ENCODE results near the gene CHST8. TPM values are rescaled to one million over a fixed set of nuclear protein-coding genes. Genes with fewer than 3 reads are reported as not detected.

The CHST8 gene
- total RNA-seq, 1 donor from 2014 or later, result 0.35 TPM

DNA sequence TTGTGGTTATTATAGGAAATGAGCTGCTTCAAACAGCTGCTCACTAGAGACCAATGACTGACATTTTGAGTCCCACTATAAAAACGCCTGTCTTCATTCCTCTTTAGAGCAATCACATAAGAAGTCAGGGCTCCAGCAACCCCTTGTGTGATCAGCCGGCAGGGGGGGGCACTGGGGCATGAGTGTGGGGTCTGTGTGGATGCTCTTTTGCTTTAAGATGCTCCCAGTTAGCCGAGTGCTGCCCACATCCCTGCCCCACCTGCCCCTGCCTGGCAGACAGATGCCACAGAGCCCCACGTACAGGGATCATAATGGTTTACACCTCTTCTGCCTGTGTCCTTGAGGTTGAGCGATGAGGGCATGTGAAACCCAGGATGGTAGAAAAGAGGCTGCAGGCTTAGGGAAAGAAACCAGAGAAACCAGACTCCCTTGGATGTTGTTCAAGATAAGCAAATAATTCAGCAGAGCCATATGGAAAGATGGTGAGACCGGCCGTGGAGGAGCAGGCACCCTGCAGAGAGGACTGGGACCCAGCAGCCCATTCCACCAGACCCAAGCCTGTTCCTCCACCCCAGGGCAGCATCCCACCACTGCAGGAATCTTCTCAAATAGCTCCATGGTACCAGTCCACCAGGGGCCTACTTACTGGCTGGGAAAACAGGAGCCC lies 55.4 kb downstream of the CHST8 start:
- H3K27me3 Mint-ChIP-seq (ENCODE audit: unreplicated experiment), result no peaks in the 10 kb centered on the region
- no peaks in the 10 kb centered on the region for H3K36me3 Mint-ChIP-seq (ENCODE audit: unreplicated experiment)
- no peaks in the 10 kb centered on the region for H3K9me3 Mint-ChIP-seq (ENCODE audit: unreplicated experiment)
- no peak overlapping the region for H3K27ac Mint-ChIP-seq (ENCODE audit: unreplicated experiment)
- no peak overlapping the region for H3K4me3 Mint-ChIP-seq (ENCODE audit: unreplicated experiment)
- TF ChIP-seq, protein P1, sequence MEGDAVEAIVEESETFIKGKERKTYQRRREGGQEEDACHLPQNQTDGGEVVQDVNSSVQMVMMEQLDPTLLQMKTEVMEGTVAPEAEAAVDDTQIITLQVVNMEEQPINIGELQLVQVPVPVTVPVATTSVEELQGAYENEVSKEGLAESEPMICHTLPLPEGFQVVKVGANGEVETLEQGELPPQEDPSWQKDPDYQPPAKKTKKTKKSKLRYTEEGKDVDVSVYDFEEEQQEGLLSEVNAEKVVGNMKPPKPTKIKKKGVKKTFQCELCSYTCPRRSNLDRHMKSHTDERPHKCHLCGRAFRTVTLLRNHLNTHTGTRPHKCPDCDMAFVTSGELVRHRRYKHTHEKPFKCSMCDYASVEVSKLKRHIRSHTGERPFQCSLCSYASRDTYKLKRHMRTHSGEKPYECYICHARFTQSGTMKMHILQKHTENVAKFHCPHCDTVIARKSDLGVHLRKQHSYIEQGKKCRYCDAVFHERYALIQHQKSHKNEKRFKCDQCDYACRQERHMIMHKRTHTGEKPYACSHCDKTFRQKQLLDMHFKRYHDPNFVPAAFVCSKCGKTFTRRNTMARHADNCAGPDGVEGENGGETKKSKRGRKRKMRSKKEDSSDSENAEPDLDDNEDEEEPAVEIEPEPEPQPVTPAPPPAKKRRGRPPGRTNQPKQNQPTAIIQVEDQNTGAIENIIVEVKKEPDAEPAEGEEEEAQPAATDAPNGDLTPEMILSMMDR (IDR thresholded peaks at IDR 0.05), result no peak
- DNase-seq (ENCODE audit: extremely low spot score, unreplicated experiment), result peak; percentile 59
- no peaks in the 10 kb centered on the region for H3K4me1 Mint-ChIP-seq (ENCODE audit: unreplicated experiment)

DNA sequence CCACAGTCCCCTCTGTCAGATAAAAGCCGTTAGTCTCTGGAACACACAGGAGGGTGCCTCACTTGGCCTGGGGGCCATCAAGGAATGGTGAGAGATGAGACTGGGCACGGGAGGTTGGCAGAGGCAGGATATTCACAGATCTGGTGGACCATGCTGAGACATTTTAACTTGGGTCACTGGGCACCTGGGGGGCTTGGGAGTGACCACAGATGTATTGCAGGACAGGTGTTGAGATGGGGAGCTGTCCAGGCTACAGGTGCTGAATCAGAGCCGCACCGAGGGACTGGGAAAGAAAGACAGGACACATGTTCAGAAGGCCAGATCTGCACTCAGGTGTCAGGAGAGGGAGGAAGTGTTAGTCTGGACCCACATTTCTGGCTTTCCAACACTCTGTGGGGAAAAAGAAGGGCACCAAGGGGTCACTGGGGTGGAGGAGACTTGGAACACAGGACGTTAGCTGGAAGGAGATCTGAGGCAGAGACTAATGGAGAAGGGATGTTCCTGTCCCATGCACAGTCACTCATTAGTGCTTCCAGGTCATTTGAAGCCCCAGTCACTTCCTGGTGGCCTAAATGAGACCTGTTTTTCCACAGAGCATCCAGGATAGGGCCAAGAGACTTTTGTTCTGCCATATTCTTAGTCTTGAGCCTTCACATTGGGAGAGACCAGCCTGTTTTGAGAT lies 56.1 kb downstream of the CHST8 start:
- DNase-seq (ENCODE audit: extremely low spot score, unreplicated experiment), result no peak
- H3K27ac Mint-ChIP-seq (ENCODE audit: unreplicated experiment), result no peak overlapping the region
- no peaks in the 10 kb centered on the region for H3K27me3 Mint-ChIP-seq (ENCODE audit: unreplicated experiment)
- no peaks in the 10 kb centered on the region for H3K36me3 Mint-ChIP-seq (ENCODE audit: unreplicated experiment)
- H3K9me3 Mint-ChIP-seq (ENCODE audit: unreplicated experiment), result no peaks in the 10 kb centered on the region
- no peak overlapping the region for H3K4me3 Mint-ChIP-seq (ENCODE audit: unreplicated experiment)
- TF ChIP-seq, protein P1 (IDR thresholded peaks at IDR 0.05), result no peak
- no peaks in the 10 kb centered on the region for H3K4me1 Mint-ChIP-seq (ENCODE audit: unreplicated experiment)

DNA sequence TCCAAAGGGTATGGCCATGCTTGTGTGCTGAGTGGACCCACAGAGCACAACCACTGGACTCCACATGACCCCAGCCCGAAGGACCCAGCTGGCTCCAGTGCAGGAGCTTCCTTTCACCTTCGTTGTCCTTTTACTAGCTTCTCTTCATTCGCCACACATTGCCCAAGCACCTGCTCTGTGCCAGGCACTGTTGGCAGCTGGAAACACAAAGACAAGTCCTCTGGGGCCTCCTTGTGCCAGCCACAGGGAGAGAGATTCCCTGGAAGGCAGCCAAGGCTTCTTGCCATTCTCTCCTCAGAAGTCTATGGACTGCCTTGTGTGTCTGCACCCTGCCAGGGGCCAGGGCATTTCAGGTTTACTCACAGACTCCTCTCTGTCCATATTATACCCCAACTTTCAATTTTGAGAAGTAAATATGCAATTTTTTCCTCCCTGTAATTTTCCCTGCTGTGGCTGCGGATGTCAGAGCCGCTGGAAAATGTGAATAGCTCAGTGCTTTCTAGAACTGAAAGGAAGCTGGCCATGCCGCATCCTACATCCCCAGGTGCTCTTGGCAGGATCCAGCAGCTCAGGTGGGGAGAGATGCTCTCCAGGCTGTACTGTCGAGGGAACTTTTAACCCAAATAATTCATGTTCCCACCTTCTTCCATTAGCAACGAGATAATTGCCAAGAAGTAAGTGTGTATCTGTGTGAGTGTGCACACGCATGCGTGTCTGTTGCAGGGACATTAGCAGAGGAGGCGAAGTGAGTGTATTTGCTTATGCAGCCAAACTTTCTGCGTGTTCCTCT lies 57.2 kb downstream of the CHST8 start:
- H3K9me3 Mint-ChIP-seq (ENCODE audit: unreplicated experiment), result no peaks in the 10 kb centered on the region
- no peaks in the 10 kb centered on the region for H3K36me3 Mint-ChIP-seq (ENCODE audit: unreplicated experiment)
- no peak for DNase-seq (ENCODE audit: extremely low spot score, unreplicated experiment)
- TF ChIP-seq, protein P1 (IDR thresholded peaks at IDR 0.05), result no peak
- no peak overlapping the region for H3K27ac Mint-ChIP-seq (ENCODE audit: unreplicated experiment)
- no peaks in the 10 kb centered on the region for H3K4me1 Mint-ChIP-seq (ENCODE audit: unreplicated experiment)
- no peak overlapping the region for H3K4me3 Mint-ChIP-seq (ENCODE audit: unreplicated experiment)
- H3K27me3 Mint-ChIP-seq (ENCODE audit: unreplicated experiment), result no peaks in the 10 kb centered on the region

DNA sequence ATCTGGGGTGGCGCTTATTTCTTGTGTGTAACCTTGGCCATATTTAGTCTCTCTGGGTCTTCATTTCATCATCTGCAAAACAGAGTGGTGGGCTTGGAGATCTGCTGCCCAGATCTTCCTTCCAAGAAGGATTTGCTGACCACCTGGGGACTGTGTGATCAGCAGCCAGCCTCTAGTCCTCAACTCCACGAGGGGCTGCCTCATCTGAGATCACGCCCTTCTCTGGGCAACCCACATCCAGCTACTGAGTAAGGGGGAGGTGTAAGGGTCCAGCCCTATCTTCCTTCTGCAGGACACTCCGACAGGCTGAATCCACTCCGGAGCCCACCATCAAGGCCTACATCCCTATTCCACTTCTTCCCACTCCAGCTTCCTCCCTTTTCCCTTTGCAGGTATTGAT lies 57.9 kb downstream of the CHST8 start:
- TF ChIP-seq, protein P1 (IDR thresholded peaks at IDR 0.05), result no peak
- Mint-ChIP-seq H3K27ac (ENCODE audit: unreplicated experiment) (no peak overlapping the region), H3K4me3 (ENCODE audit: unreplicated experiment) (no peak overlapping the region), H3K4me1 (ENCODE audit: unreplicated experiment) (no peaks in the 10 kb centered on the region), H3K27me3 (ENCODE audit: unreplicated experiment) (peaks cover 2% of the 10 kb centered on the region), H3K9me3 (ENCODE audit: unreplicated experiment) (no peaks in the 10 kb centered on the region), H3K36me3 (ENCODE audit: unreplicated experiment) (no peaks in the 10 kb centered on the region)
- no peak for DNase-seq (ENCODE audit: extremely low spot score, unreplicated experiment)
